OCI-LY3 (cell line): Measurements from ENCODE around the gene CXCL5.

Experiments
- H2AFZ ChIP-seq: fragments of 200-600, 300-600 bp; shearing (Covaris generic); 2 replicates; pipeline ENCODE4 v1.6.0; 2014; ENCODE audit warnings: antibody characterized with exemption, low read depth, low read length
- H3K27ac ChIP-seq: fragments of 200-600, 300-600 bp; sonication (generic); 2 replicates; pipeline ENCODE4 v1.5.1; 2014; ENCODE audit warnings: mild to moderate bottlenecking, low read length, moderate library complexity, mixed read lengths
- H3K27me3 ChIP-seq: fragments of 200-600, 300-600 bp; sonication (generic); 2 replicates; pipeline ENCODE4 v1.6.1; 2014; ENCODE audit warnings: low read depth, low read length, mixed read lengths
- H3K36me3 ChIP-seq: fragments of 200-600, 300-600 bp; sonication (generic); replicated peaks from 2 replicates; pipeline ENCODE3; 2014; ENCODE audit warnings: low read depth, low read length, mixed read lengths
- H3K4me1 ChIP-seq: fragments of 300-600, 200-600 bp; sonication (generic); 2 replicates; pipeline ENCODE4 v1.6.1; 2014; ENCODE audit warnings: low read length, mixed read lengths
- H3K4me2 ChIP-seq: fragments of 200-600, 300-600 bp; sonication (generic); 2 replicates; pipeline ENCODE4 v1.6.1; 2014; ENCODE audit warnings: low read length, mixed read lengths
- H3K4me3 ChIP-seq: fragments of 300-600, 200-600 bp; sonication (generic); 2 replicates; pipeline ENCODE4 v1.5.1; 2014; ENCODE audit warnings: antibody characterized with exemption, mild to moderate bottlenecking, low read length, moderate library complexity
- H3K79me2 ChIP-seq: fragments of 300-600, 200-600 bp; shearing (Covaris generic); 2 replicates; pipeline ENCODE4 v1.6.1; 2014; ENCODE audit warnings: mild to moderate bottlenecking, low read length, mixed read lengths
- H3K9ac ChIP-seq: fragments of 300-600, 200-600 bp; shearing (Covaris generic); 2 replicates; pipeline ENCODE4 v1.6.0; 2014; ENCODE audit warnings: mild to moderate bottlenecking, low read length, moderate library complexity
- H3K9me3 ChIP-seq: fragments of 200-600, 300-600 bp; shearing (Covaris generic); 2 replicates; pipeline ENCODE4 v1.6.1; 2014; ENCODE audit warnings: low read length, mixed read lengths; ENCODE audit not compliant: insufficient read depth
- H4K20me1 ChIP-seq: fragments of 200-600, 300-600 bp; sonication (generic); 2 replicates; pipeline ENCODE4 v1.6.1; 2016; ENCODE audit warnings: low read length, mixed read lengths; ENCODE audit not compliant: insufficient read depth
- EZH2phosphoT487 ChIP-seq: fragments of 200-600 bp; shearing (Covaris generic); IDR thresholded peaks from 2 replicates; pipeline ENCODE4 v1.6.1; 2018; ENCODE audit warnings: antibody characterized with exemption, mixed run types, low read depth
- TF ChIP-seq, protein P1 (sequence below): fragments of 200-600, 300-600 bp; sonication (generic); IDR thresholded peaks from 2 replicates; pipeline ENCODE4 v1.5.1; 2014; ENCODE audit warnings: antibody characterized with exemption, low read length, low read depth

The CXCL5 gene

DNA sequence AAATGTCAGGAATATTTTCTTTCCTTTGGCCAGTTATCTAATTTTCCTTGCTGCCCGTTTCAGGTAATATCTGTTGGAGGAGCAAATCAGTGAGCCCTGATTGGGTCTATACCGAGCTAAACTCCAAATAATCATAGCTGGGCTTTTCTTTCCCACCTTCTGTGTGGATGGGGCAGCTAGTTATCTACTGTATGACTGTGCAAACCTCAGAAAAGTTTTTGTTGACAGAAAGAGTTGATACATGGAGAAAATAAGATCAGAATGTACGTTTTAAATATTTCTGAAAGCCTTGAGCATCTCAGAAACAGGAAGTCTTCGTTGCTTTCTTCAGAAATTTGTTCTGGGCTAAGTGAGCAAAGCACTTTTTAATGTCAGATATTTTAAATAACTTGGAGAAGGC, 6.2 kb upstream of the CXCL5 start:
- TF ChIP-seq, protein P1, sequence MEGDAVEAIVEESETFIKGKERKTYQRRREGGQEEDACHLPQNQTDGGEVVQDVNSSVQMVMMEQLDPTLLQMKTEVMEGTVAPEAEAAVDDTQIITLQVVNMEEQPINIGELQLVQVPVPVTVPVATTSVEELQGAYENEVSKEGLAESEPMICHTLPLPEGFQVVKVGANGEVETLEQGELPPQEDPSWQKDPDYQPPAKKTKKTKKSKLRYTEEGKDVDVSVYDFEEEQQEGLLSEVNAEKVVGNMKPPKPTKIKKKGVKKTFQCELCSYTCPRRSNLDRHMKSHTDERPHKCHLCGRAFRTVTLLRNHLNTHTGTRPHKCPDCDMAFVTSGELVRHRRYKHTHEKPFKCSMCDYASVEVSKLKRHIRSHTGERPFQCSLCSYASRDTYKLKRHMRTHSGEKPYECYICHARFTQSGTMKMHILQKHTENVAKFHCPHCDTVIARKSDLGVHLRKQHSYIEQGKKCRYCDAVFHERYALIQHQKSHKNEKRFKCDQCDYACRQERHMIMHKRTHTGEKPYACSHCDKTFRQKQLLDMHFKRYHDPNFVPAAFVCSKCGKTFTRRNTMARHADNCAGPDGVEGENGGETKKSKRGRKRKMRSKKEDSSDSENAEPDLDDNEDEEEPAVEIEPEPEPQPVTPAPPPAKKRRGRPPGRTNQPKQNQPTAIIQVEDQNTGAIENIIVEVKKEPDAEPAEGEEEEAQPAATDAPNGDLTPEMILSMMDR: no peak
- no peak for TF ChIP-seq EZH2phosphoT487
- H3K27me3 ChIP-seq: no peaks in the 10 kb centered on the region
- no peaks in the 10 kb centered on the region for H3K36me3 ChIP-seq
- H4K20me1 ChIP-seq: no peaks in the 10 kb centered on the region
- H3K9me3 ChIP-seq: no peaks in the 10 kb centered on the region
- H3K4me1 ChIP-seq: no peaks in the 10 kb centered on the region
- H3K4me3 ChIP-seq: no peak overlapping the region
- H3K27ac ChIP-seq: no peak overlapping the region
- no peaks in the 10 kb centered on the region for H3K79me2 ChIP-seq
- H3K9ac ChIP-seq: no peak overlapping the region
- H3K4me2 ChIP-seq: no peak overlapping the region
- no peak overlapping the region for H2AFZ ChIP-seq

DNA sequence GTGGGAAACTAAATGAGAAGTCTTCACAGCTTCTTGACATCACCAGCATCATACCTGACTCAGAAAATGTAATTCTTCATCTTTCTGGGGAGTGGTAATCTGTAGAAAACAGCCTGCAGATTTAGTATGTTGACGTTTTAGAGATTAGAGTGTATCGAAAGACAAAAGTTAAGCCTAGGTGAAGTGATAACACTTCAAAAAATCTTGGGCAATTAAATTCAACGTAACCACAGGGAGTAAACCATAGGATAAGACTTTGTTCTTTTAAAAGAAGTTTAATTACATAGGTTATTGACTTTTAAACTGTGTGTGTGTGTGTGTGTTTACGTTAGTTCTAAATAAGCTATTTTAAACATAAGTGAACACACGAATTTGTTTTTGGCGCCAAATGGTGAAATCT, 1.8 kb upstream of the CXCL5 start:
- no peak overlapping the region for H3K9ac ChIP-seq
- H3K27ac ChIP-seq: no peak overlapping the region
- H3K9me3 ChIP-seq: no peaks in the 10 kb centered on the region
- H3K4me3 ChIP-seq: no peak overlapping the region
- TF ChIP-seq, protein P1: no peak
- no peak for TF ChIP-seq EZH2phosphoT487
- no peaks in the 10 kb centered on the region for H4K20me1 ChIP-seq
- H3K79me2 ChIP-seq: no peaks in the 10 kb centered on the region
- no peaks in the 10 kb centered on the region for H3K36me3 ChIP-seq
- no peaks in the 10 kb centered on the region for H3K27me3 ChIP-seq
- no peak overlapping the region for H2AFZ ChIP-seq
- no peak overlapping the region for H3K4me2 ChIP-seq
- H3K4me1 ChIP-seq: no peaks in the 10 kb centered on the region

DNA sequence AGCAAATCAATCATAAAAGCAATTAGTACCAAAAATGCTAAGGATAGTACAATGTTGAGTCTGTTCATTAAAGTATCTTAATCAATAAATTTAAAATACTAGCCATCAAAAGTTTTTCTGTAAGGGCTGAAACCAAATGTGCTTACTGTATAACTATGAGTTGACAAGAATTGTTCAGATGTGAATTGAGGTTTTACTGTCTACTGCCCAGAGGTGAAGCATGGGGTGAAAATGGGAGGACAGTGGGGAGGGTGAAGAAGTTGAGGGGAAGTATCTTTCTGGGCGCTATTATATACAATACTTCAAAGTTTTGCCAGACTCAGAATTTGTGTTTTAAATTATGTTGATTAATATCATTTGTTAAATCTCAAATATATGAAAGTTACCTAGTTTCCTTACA, 6.4 kb downstream of the CXCL5 start:
- TF ChIP-seq, protein P1: no peak
- no peak for TF ChIP-seq EZH2phosphoT487

DNA sequence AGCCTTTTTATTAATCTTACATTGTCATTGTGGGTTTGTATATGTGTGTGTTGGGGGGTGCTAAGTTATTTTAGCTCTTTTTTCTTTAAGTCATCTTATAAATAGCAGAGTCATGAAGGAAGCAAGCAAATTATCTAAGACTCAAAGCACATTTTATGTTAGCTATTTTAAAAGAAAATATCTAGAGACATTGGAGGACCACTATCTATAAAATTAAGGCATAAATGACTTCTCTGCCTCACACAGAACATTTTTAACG, 6.8 kb downstream of the CXCL5 start:
- Histone ChIP-seq H3K4me2 (no peak overlapping the region), H4K20me1 (no peaks in the 10 kb centered on the region), H3K27me3 (no peaks in the 10 kb centered on the region), H3K27ac (no peak overlapping the region), H3K9me3 (no peaks in the 10 kb centered on the region), H2AFZ (no peak overlapping the region), H3K9ac (no peak overlapping the region), H3K4me1 (no peaks in the 10 kb centered on the region), H3K79me2 (no peaks in the 10 kb centered on the region), H3K4me3 (no peak overlapping the region), H3K36me3 (no peaks in the 10 kb centered on the region)
- TF ChIP-seq, protein P1: no peak
- TF ChIP-seq EZH2phosphoT487: no peak

More for the DNA sequence above, 6.4 kb downstream of the CXCL5 start:
- H3K9me3 ChIP-seq: no peaks in the 10 kb centered on the region
- no peaks in the 10 kb centered on the region for H3K27me3 ChIP-seq
- H3K9ac ChIP-seq: no peak overlapping the region
- no peaks in the 10 kb centered on the region for H3K36me3 ChIP-seq
- no peak overlapping the region for H3K4me2 ChIP-seq
- no peaks in the 10 kb centered on the region for H3K4me1 ChIP-seq
- H3K79me2 ChIP-seq: no peaks in the 10 kb centered on the region
- no peaks in the 10 kb centered on the region for H4K20me1 ChIP-seq
- H3K4me3 ChIP-seq: no peak overlapping the region
- H3K27ac ChIP-seq: no peak overlapping the region
- no peak overlapping the region for H2AFZ ChIP-seq
